HG03442 (cell line): ENCODE data around the gene SOX4.

ENCODE experiments used
- ATAC-seq: cut with Tn5 transposase; IDR thresholded peaks from one replicate; pipeline ENCODE4 v1.9.1; 2021; ENCODE audit warnings: mild to moderate bottlenecking, moderate library complexity; ENCODE audit not compliant: unreplicated experiment

The SOX4 gene

GRCh38 chr6:21612067-21612745, 18.7 kb downstream of the SOX4 start:
- no peak for ATAC-seq

GRCh38 chr6:21613809-21614208, 20.3 kb downstream of the SOX4 start:
- ATAC-seq = no peak

GRCh38 chr6:21614226-21614625, 20.7 kb downstream of the SOX4 start:
- ATAC-seq = no peak

- ATAC-seq = no peak
Measured at GRCh38 chr6:21615504-21615903, 22.0 kb downstream of the SOX4 start.

GRCh38 chr6:21616005-21616404, 22.5 kb downstream of the SOX4 start:
- no peak for ATAC-seq

- ATAC-seq = no peak
Measured at GRCh38 chr6:21625642-21626041, 32.1 kb downstream of the SOX4 start.

- ATAC-seq = no peak
Measured at GRCh38 chr6:21626756-21627155, 33.2 kb downstream of the SOX4 start.

- ATAC-seq = no peak
Measured at GRCh38 chr6:21628160-21628559, 34.6 kb downstream of the SOX4 start.

- no peak for ATAC-seq
Measured at GRCh38 chr6:21633511-21634109, 40.1 kb downstream of the SOX4 start.

- ATAC-seq = no peak
Measured at GRCh38 chr6:21634582-21634981, 41.0 kb downstream of the SOX4 start.

GRCh38 chr6:21636876-21637275, 43.3 kb downstream of the SOX4 start:
- no peak for ATAC-seq

- ATAC-seq = no peak
Measured at GRCh38 chr6:21639316-21639715, 45.8 kb downstream of the SOX4 start.
